ENCODE data around the gene TEX28. TPM values are rescaled to one million over a fixed set of nuclear protein-coding genes. Genes with fewer than 3 reads are reported as not detected.

Gene TEX28
- polyA plus RNA-seq, 2 of the 4 experiments (the other 2 are of a cell fraction): not detected

DNA sequence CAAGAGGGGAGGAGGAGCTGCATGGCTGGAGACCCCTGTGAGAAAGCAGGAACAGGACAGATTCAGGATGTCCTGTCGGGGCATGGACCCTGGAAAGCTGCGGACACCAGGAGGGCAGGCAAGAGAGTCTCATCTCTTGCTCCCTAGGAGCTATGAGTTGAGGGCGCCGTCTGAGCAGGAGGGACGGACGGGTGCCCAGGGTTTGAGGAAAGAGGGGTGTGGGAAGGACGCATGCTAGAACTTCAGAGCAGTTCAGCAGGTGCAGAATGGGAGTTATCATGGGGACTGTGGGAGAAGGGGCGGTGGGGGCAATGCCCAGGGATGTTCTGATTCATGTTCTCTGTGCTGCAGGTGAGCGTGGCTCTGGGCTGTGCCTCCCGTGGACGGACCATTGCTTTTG, 25.5 kb upstream of the TEX28 start:
- WGBS (ENCODE audit: missing lambda C conversion rate): 58% methylated on average over 11 of the region's 11 CpGs
- FAIRE-seq: no peak
- no peaks in the 10 kb centered on the region for H3K4me1 ChIP-seq

DNA sequence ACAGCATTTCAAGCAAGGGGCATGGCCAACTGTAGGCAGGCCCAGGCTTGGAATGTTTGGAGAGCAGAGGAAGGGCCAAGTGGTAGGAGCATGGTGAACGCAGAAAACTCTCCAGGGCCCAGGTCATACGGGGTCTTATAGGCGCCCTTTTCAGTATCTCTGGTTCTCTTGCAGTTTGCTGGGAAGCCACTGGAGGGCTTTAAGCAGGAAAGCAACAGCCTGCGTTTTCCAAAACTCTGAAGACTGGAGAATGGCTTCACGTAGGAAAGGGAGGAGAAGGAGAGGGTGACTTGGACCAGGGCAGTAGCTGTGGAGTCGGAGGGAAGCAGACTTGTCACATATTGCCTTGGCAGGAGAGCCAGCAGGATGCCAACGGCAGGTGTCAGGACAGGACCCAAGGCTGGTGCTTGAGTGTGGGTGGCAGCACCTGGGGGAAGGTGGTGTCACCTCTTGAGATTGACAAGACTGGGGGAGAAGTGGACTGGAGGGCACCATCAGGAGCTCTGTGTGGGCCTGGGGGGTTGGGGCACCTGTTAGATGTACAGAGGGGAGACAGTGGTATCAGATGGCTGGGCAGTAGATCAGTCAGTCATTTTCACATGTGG, 22.6 kb upstream of the TEX28 start:
- no peaks in the 10 kb centered on the region for H3K4me1 ChIP-seq
- no peak overlapping the region for H3K27ac ChIP-seq
- ChIA-PET POLR2A (no interaction called here), CTCF (interaction anchor here (0.8 to 4.8 kb wide), 12 partner anchors 9 to 303 kb away, joined by 3 to 30 read pairs (median 5); no protein-coding TSS in a partner anchor)
- WGBS (ENCODE audit: missing lambda C conversion rate): 16% methylated on average over 7 of the region's 7 CpGs
- no peak overlapping the region for H3K4me3 ChIP-seq
- FAIRE-seq (no peak), ATAC-seq (peak; percentile 84 to 91; a peak in 5 of 6 replicates), DNase-seq (ENCODE audit: low read depth in 1 of 2, low spot score in 1 of 2) (peak; percentile 39 to 44)
- no peak for TF ChIP-seq RCOR1 (IDR thresholded peaks at IDR 0.05; ENCODE audit: low read depth, low read length)
- peak overlapping the region; percentile 28; the same call in 1 of the 3 replicates for H3K4me2 ChIP-seq
- H3K9me3 ChIP-seq: no peaks in the 10 kb centered on the region

More for the DNA sequence above, 25.5 kb upstream of the TEX28 start:
- H3K9me3 ChIP-seq: no peaks in the 10 kb centered on the region
- TF ChIP-seq RAD21 (conservative IDR thresholded peaks at IDR 0.05 in 1 of 2, IDR thresholded peaks at IDR 0.05 in 1 of 2) (no peak), FOSB (CRISPR knock-in tag; IDR thresholded peaks at IDR 0.05) (no peak), HDAC2 (IDR thresholded peaks at IDR 0.05) (no peak), GATA3 (IDR thresholded peaks at IDR 0.05; ENCODE audit: borderline replicate concordance) (no peak), POLR2A (IDR thresholded peaks at IDR 0.05; ENCODE audit: low read length) (no peak), RARB (CRISPR knock-in tag; IDR thresholded peaks at IDR 0.05) (no peak), JUNB (IDR thresholded peaks at IDR 0.05) (no peak), CEBPB (IDR thresholded peaks at IDR 0.05) (no peak), TP53 (CRISPR knock-in tag; IDR thresholded peaks at IDR 0.05) (no peak), ATOH8 (CRISPR knock-in tag; IDR thresholded peaks at IDR 0.05; ENCODE audit: low read depth) (no peak), ZFP36 (IDR thresholded peaks at IDR 0.05; ENCODE audit: borderline replicate concordance, partially characterized antibody) (no peak), KDM1A (IDR thresholded peaks at IDR 0.05; ENCODE audit: low read depth) (no peak), RFX5 (IDR thresholded peaks at IDR 0.05) (no peak), MYC (IDR thresholded peaks at IDR 0.05; ENCODE audit: borderline replicate concordance, low read length) (no peak), BHLHE40 (IDR thresholded peaks at IDR 0.05; ENCODE audit: low read depth, low read length) (no peak), NFE2L2 (conservative IDR thresholded peaks at IDR 0.05; ENCODE audit: low read length) (no peak), RCOR1 (IDR thresholded peaks at IDR 0.05; ENCODE audit: low read depth, low read length) (no peak)
- TF ChIP-seq, protein P1, sequence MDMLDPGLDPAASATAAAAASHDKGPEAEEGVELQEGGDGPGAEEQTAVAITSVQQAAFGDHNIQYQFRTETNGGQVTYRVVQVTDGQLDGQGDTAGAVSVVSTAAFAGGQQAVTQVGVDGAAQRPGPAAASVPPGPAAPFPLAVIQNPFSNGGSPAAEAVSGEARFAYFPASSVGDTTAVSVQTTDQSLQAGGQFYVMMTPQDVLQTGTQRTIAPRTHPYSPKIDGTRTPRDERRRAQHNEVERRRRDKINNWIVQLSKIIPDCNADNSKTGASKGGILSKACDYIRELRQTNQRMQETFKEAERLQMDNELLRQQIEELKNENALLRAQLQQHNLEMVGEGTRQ (IDR thresholded peaks at IDR 0.05): no peak
- TF ChIP-seq, protein P2, sequence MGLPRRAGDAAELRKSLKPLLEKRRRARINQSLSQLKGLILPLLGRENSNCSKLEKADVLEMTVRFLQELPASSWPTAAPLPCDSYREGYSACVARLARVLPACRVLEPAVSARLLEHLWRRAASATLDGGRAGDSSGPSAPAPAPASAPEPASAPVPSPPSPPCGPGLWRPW (IDR thresholded peaks at IDR 0.05): no peak
- TF ChIP-seq, protein P3, sequence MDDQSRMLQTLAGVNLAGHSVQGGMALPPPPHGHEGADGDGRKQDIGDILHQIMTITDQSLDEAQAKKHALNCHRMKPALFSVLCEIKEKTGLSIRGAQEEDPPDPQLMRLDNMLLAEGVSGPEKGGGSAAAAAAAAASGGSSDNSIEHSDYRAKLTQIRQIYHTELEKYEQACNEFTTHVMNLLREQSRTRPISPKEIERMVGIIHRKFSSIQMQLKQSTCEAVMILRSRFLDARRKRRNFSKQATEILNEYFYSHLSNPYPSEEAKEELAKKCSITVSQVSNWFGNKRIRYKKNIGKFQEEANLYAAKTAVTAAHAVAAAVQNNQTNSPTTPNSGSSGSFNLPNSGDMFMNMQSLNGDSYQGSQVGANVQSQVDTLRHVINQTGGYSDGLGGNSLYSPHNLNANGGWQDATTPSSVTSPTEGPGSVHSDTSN (IDR thresholded peaks at IDR 0.05): no peak
- DNase-seq (ENCODE audit: low read depth in 1 of 2, low spot score in 1 of 2) (no peak), ATAC-seq (no peak)
- H3K4me2 ChIP-seq: no peak overlapping the region
- no peak overlapping the region for H3K4me3 ChIP-seq
- no peak overlapping the region for H3K27ac ChIP-seq
- POLR2A ChIA-PET: no interaction called here
- CTCF ChIA-PET: interaction anchor here (1.4 kb wide), 1 partner anchor 12 kb away, joined by 4 read pairs; no protein-coding TSS in a partner anchor

- ChIA-PET POLR2A (no interaction called here), CTCF (interaction anchor here (4.8 kb wide), 1 partner anchor 9 kb away, joined by 30 read pairs; no protein-coding TSS in a partner anchor)
- FAIRE-seq (no peak), ATAC-seq (no peak), DNase-seq (ENCODE audit: low read depth in 1 of 2, low spot score in 1 of 2) (no peak)
- H3K4me1 ChIP-seq: no peaks in the 10 kb centered on the region
- H3K9me3 ChIP-seq: no peaks in the 10 kb centered on the region
- WGBS (ENCODE audit: missing lambda C conversion rate): 62% methylated on average over 3 of the region's 3 CpGs
- H3K27ac ChIP-seq: no peak overlapping the region
- no peak for TF ChIP-seq HMGXB4 (CRISPR knock-in tag; IDR thresholded peaks at IDR 0.05; ENCODE audit: borderline replicate concordance)
- no peak for TF ChIP-seq HOXA7 (CRISPR knock-in tag; IDR thresholded peaks at IDR 0.05)
- TF ChIP-seq CBX8 (IDR thresholded peaks at IDR 0.05): no peak
- TF ChIP-seq, protein P4, sequence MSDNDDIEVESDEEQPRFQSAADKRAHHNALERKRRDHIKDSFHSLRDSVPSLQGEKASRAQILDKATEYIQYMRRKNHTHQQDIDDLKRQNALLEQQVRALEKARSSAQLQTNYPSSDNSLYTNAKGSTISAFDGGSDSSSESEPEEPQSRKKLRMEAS (IDR thresholded peaks at IDR 0.05): no peak
- no peak for TF ChIP-seq HEYL (CRISPR knock-in tag; IDR thresholded peaks at IDR 0.05)
- no peak overlapping the region for H3K4me3 ChIP-seq
- H3K4me2 ChIP-seq: no peak overlapping the region
Observed at GRCh38 chrX:154315416-154315815, 20.5 kb upstream of the TEX28 start.
